ENCODE results near the gene RABGAP1L.

DNA sequence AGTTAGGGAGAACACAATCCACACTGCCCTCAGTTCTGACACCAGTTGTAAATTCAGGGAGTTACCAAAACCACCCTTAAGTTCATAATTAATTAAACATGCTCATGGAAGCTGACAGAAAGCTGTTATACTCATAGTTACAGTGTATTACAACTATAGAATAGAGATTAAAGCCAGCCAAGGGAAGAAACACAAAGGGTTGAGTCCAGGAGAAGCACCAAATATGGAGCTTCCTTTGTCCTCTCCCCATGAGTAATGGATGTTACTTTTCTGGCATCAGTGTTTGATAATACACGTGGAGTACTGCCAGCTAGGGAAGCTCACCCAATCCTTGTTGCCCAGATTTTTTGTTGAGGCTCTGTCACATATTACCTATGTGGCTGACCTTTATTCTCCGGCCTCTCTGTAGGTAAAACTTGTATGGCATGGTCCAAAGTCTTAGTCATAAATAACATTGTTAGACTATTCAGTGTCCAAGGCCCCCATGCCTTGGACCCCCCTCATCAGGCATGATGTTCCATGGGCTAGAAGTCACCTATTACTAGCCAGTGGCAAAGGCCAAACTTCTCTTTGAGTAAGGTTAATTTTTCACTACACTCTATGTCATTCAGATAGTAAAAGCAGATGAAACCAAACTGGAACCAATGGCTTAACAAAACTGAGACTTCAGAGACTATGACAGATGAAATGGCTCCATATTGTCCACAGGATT is 464.2 kb downstream of the RABGAP1L start:
- TF ChIP-seq, protein P1, sequence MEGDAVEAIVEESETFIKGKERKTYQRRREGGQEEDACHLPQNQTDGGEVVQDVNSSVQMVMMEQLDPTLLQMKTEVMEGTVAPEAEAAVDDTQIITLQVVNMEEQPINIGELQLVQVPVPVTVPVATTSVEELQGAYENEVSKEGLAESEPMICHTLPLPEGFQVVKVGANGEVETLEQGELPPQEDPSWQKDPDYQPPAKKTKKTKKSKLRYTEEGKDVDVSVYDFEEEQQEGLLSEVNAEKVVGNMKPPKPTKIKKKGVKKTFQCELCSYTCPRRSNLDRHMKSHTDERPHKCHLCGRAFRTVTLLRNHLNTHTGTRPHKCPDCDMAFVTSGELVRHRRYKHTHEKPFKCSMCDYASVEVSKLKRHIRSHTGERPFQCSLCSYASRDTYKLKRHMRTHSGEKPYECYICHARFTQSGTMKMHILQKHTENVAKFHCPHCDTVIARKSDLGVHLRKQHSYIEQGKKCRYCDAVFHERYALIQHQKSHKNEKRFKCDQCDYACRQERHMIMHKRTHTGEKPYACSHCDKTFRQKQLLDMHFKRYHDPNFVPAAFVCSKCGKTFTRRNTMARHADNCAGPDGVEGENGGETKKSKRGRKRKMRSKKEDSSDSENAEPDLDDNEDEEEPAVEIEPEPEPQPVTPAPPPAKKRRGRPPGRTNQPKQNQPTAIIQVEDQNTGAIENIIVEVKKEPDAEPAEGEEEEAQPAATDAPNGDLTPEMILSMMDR (IDR thresholded peaks at IDR 0.05; ENCODE audit: low read depth, low read length), result no peak
- no peak for TF ChIP-seq EZH2phosphoT487 (IDR thresholded peaks at IDR 0.05; ENCODE audit: low read depth)
